ENCODE data around the gene ADCY2.

- TF ChIP-seq CTCF (conservative IDR thresholded peaks at IDR 0.05; ENCODE audit: low read depth in 2 of 2) (no peak), EZH2 (IDR thresholded peaks at IDR 0.05; ENCODE audit: low read depth, unreplicated experiment) (no peak), POLR2AphosphoS5 (IDR thresholded peaks at IDR 0.05; ENCODE audit: low read depth) (no peak), EZH2phosphoT487 (IDR thresholded peaks at IDR 0.05; ENCODE audit: unreplicated experiment) (no peak), CREB1 (CRISPR knock-in tag; IDR thresholded peaks at IDR 0.05; ENCODE audit: low read depth) (no peak), NANOG (IDR thresholded peaks at IDR 0.05; ENCODE audit: borderline replicate concordance) (no peak), STAT1 (IDR thresholded peaks at IDR 0.05; ENCODE audit: unreplicated experiment) (no peak), ZNF331 (CRISPR knock-in tag; IDR thresholded peaks at IDR 0.05; ENCODE audit: low read depth) (no peak), ZNF114 (CRISPR knock-in tag; IDR thresholded peaks at IDR 0.05) (no peak)
- TF ChIP-seq, protein P1, sequence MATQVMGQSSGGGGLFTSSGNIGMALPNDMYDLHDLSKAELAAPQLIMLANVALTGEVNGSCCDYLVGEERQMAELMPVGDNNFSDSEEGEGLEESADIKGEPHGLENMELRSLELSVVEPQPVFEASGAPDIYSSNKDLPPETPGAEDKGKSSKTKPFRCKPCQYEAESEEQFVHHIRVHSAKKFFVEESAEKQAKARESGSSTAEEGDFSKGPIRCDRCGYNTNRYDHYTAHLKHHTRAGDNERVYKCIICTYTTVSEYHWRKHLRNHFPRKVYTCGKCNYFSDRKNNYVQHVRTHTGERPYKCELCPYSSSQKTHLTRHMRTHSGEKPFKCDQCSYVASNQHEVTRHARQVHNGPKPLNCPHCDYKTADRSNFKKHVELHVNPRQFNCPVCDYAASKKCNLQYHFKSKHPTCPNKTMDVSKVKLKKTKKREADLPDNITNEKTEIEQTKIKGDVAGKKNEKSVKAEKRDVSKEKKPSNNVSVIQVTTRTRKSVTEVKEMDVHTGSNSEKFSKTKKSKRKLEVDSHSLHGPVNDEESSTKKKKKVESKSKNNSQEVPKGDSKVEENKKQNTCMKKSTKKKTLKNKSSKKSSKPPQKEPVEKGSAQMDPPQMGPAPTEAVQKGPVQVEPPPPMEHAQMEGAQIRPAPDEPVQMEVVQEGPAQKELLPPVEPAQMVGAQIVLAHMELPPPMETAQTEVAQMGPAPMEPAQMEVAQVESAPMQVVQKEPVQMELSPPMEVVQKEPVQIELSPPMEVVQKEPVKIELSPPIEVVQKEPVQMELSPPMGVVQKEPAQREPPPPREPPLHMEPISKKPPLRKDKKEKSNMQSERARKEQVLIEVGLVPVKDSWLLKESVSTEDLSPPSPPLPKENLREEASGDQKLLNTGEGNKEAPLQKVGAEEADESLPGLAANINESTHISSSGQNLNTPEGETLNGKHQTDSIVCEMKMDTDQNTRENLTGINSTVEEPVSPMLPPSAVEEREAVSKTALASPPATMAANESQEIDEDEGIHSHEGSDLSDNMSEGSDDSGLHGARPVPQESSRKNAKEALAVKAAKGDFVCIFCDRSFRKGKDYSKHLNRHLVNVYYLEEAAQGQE (IDR thresholded peaks at IDR 0.05; ENCODE audit: unreplicated experiment), result no peak
- TF ChIP-seq, protein P2, sequence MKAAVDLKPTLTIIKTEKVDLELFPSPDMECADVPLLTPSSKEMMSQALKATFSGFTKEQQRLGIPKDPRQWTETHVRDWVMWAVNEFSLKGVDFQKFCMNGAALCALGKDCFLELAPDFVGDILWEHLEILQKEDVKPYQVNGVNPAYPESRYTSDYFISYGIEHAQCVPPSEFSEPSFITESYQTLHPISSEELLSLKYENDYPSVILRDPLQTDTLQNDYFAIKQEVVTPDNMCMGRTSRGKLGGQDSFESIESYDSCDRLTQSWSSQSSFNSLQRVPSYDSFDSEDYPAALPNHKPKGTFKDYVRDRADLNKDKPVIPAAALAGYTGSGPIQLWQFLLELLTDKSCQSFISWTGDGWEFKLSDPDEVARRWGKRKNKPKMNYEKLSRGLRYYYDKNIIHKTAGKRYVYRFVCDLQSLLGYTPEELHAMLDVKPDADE (IDR thresholded peaks at IDR 0.05), result no peak
Observed at GRCh38 chr5:7714119-7714518, 318.2 kb downstream of the ADCY2 start.

All from GM23338 (cell line).